NCI-H146 (cell line): ENCODE data around the gene EPHA10.

ENCODE experiments used
- DNase-seq: peaks from one replicate; lab custom pipeline; 2025; lab: John Stamatoyannopoulos, UW

Gene EPHA10

DNA sequence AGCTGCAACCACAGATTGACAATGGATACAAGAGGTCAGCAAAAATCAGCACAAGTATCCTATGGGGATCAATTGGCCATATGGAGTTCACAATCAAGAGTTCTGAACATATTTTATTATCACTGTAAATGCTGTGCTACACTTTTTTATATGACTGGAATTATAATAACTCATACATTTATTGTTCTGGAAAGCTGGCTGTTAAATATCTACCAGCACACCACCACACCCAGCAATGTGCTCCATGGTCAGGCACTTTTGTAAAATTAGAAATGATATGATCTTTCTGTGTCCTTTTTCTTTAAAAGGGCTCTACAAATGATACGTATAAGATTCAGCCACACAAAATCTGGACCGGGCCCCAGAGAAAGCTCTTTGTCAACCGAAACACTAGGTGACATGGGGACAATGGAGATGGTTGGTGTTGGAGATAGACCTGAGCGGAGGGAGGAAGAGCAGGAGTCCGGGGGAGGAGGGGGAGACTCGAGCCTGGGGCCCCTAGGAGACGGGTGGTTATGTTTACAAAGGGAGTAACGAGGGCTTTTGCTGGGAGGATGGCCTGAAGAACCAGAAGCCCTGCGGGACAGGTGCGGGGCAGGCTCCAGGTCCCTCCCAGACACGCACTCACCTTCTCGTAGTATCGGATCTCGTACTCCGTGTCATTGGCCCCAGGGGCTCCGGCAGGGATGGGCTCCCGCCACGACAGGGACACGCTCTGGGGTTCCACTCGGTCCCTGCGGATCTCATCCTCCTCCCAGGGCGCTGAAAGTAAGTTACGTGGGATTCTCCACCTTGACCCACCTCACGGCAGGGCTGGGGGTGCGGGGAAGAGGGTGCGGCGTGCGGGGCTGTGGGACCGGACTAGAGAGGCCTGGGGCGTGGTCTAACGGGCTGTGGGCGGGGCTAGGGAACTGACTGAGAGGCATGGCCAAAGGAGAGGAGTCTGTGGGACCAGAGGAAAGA, 30.0 kb downstream of the EPHA10 start:
- no peak for DNase-seq

GRCh38 chr1:37732111-37732780, 32.7 kb downstream of the EPHA10 start:
- no peak for DNase-seq

- DNase-seq: no peak
Observed at GRCh38 chr1:37731312-37732019, 33.5 kb downstream of the EPHA10 start.

GRCh38 chr1:37730376-37730775, 34.5 kb downstream of the EPHA10 start:
- DNase-seq: no peak

GRCh38 chr1:37728416-37728815, 36.5 kb downstream of the EPHA10 start:
- no peak for DNase-seq

- DNase-seq: no peak
Observed at GRCh38 chr1:37726751-37727585, 38.0 kb downstream of the EPHA10 start.

DNA sequence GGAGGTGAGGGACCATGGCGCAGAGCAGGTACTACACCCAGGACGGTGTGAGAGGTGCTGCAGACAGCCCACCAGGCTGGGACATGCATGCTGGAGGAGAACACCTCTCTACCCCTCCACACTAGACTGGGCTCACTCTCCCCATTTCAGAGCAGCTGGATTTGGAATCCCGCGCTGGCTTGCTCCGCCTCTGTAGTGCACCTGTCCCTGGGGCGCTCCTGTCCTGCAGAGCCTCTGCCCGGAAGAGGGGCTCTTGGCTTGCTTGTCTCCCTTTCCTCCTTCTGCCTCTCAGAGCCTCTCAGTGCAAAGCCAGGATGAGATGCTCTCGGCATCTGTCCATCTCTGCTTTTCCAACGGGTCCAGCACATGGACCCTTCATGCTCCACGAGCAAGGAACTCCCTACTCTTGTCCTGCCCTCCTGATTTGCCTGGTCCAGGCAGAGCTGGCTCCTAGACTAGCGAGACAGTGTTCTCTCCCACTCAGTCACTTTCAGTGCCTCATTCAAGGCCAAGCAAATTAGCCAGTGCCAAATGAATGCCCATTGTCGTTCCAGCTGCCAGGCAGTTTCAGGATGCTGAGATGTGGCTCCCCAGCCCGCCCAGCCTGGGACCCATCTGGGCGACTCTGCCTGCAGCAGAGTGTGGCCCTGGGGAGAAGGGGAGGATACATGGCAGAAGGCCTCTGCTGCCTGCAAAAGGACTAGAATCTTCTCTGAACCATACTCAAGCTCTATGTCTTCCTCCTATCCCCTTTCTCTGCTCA, 38.9 kb downstream of the EPHA10 start:
- no peak for DNase-seq

DNA sequence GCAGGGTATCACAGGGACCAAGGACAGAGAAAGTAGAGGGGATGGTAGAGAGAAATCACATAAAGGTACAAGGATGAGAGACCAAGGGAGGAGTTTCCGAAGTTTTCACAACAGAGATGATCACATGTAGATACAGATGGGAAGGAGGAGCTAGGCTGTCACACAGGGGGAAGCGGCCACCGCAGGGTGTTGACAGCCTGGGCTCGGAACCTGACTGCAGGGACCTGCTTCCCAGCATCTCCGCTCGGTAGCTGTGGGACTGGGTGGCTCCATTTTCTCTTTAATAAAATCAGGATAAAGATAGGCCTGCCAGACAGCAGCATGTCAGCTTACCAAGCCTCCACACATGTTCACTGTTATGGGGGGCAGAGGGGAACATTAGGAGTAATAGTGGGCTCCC, 40.3 kb downstream of the EPHA10 start:
- DNase-seq: no peak

DNA sequence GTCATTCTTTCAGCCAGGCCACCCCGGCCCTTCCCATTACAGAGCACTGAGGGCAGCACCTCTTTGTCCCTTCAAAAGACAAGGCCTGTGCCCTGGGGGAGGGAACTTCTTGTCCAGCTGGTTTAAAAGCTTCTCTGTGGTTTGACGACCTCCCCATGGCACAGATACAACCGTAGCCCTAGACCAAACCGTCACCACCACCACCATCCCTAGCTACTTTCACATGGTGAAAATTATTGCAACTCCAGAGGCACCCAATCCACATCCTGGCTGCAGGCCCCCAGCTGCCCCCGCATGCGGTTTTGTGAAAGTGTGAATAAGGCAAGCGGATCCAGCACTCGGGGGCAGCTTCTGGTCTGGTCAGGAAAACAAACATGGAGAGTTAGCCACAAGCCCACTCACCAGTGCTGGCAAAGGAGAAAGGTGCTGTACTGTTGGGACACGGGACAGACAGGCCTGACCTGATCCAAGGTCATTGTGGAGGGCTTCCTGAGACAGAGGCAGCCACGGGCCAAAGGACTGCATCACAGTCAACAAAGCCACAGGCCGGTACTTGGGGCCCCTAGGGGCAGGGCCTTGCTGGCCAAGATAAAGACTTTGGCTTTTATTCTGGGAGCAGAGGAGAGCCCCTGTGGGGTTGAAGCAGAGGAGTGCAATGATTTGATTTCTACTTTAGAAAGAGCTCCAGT, 41.4 kb downstream of the EPHA10 start:
- DNase-seq: no peak

GRCh38 chr1:37723072-37723389, 41.9 kb downstream of the EPHA10 start:
- DNase-seq: no peak

GRCh38 chr1:37722181-37723071, 42.5 kb downstream of the EPHA10 start:
- DNase-seq: no peak

DNA sequence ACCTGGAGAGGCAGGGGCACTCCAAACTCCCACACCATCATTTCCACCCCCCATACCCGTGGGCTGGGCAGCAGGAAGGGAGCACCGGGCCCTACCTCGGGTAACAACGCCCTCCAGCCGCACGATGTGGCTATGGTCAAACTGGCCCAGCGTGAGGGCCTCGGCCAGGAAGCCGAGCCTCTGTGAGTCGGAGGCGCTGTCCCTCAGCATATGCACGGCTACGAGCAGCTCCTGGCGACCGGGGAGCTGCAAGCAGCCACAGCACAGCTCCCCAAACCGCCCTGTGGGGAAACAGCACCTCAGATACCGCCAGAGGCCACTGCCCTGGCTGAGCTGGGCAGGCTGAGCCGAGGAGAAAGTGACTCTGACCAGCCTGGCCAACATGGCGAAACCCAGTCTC, 43.4 kb downstream of the EPHA10 start:
- DNase-seq: no peak

DNA sequence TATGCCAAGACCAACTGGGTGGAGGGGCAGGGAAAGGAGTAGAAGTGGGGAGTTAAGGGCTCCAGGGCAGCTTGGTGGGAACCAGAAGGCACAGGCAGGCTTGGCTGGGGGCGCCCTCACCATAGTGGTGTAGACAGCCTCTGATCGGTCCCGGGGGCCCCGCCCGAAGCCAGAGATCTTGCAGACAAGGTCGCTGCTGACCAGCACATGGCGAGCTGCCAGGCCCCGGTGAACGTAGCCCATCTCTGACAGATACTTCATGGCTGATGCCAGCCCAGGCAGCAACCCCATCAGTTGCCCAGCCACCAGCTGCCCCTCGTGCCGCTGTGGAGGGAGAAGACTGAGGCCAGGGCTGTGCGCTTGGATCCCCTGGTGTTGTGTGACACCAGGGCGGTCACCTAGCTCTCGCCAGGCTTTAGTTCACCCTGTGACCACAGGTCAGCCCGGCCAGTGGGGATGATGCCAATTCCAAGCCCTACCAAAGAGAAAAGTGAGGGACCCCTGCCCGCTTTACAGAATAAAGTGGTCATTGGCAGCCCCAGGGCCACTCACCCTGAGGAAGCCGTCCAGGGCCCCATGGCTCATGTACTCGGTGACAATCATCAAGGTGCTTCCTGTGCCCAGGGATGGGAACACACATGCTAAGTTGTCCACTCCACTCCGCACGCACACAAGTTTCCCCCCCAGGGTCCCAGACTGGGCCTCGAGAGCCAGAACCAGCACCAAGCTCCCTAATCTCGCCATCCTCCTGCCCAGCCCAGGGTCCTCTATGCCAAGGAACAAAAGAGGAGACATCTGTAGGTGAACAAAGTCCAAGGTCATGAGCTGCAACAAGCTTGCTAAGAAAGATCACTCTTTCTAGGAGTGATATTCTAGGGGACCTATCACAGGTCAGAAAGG, 44.4 kb downstream of the EPHA10 start:
- DNase-seq: no peak

- DNase-seq: no peak
Observed at GRCh38 chr1:37719572-37720195, 45.2 kb downstream of the EPHA10 start.

- no peak for DNase-seq
Observed at GRCh38 chr1:37718901-37719571, 45.9 kb downstream of the EPHA10 start.

GRCh38 chr1:37718181-37718900, 46.6 kb downstream of the EPHA10 start:
- no peak for DNase-seq

GRCh38 chr1:37717631-37718030, 47.3 kb downstream of the EPHA10 start:
- no peak for DNase-seq
